HepG2 (cell line): ENCODE results near the gene DIP2C. TPM values are rescaled to one million over a fixed set of nuclear protein-coding genes. Genes with fewer than 3 reads are reported as not detected.
A peak's percentile ranks its signal among the peaks of the same experiment; 100 is the strongest.

Experiments used
- ATAC-seq: fragments of 200-7000 bp; cut with Tn5 transposase; 3 replicates; pipeline ENCODE4 v1.9.1; 2020; ENCODE audit warnings: mild to moderate bottlenecking, moderate library complexity
- BruUV-seq: library from RNA; stranded (reverse); fragments of 400-500 nt; replicated peaks from 2 replicates; lab custom pipeline; 2021; lab: Mats Ljungman, UMichigan
- CTCF ChIA-PET: fragments of 300-600 bp; formaldehyde crosslinking; extraction: SDS; loops from one replicate; lab custom pipeline; 2021; ENCODE audit warnings: low total read pairs, inconsistent platforms, low intra/inter-chr PET ratio; lab: Yijun Ruan, JAX
- POLR2A ChIA-PET: fragments of 350-600 bp; sonication (Branson Sonifier 250); formaldehyde crosslinking; loops from one replicate; lab custom pipeline; 2020; ENCODE audit warnings: antibody characterized with exemption, inconsistent platforms; lab: Yijun Ruan, JAX
- DNase-seq: peaks from one replicate; pipeline ENCODE4 v3.0.0-alpha.2; 2015; ENCODE audit warnings: low spot score
- FAIRE-seq: peaks from 3 replicates; lab custom pipeline; 2011; peaks lifted over from hg19 to GRCh38; lab: Jason Lieb, UNC
- H2AFZ ChIP-seq: one replicate; pipeline ENCODE4 v1.6.1; 2011; ENCODE audit warnings: low read length, inconsistent platforms
- H3K27ac ChIP-seq: fragments of 300-600 bp; 3 replicates; pipeline ENCODE4 v1.8.0; 2011; ENCODE audit warnings: mixed run types, mild to moderate bottlenecking, mixed read lengths, low read length, inconsistent platforms; ENCODE audit not compliant: insufficient read depth; ENCODE audit errors: extremely low read length
- H3K27me3 ChIP-seq, 2 experiments: fragments of 200-600 bp in 1 of 2; 2 replicates in 1 of 2; 3 replicates in 1 of 2; pipeline versions ENCODE4 v1.6.0 to v1.8.0; 2011; ENCODE audit warnings: low read length in 2 of 2, mild to moderate bottlenecking in 2 of 2, moderate library complexity in 2 of 2, inconsistent platforms in 1 of 2; ENCODE audit not compliant: insufficient read depth in 2 of 2, control insufficient read depth in 1 of 2
- H3K36me3 ChIP-seq, 2 experiments: fragments of 200-600 bp in 1 of 2; replicated peaks in 1 of 2; 2 replicates in 1 of 2; 3 replicates in 1 of 2; pipeline versions ENCODE4 v1.5.1 to v1.8.0; 2011; ENCODE audit warnings: low read length in 2 of 2, inconsistent platforms in 1 of 2; ENCODE audit not compliant: insufficient read depth in 2 of 2, control insufficient read depth in 1 of 2
- H3K4me1 ChIP-seq: 2 replicates; pipeline ENCODE4 v1.5.1; 2012; ENCODE audit warnings: low read length, inconsistent platforms; ENCODE audit not compliant: insufficient read depth
- H3K4me2 ChIP-seq: 2 replicates; pipeline ENCODE4 v1.6.0; 2011; ENCODE audit warnings: low read depth, low read length, inconsistent platforms
- H3K4me3 ChIP-seq, 3 experiments: fragments of 200-600 bp in 1 of 3; sonication (generic), shearing (Covaris generic) in 1 of 3; replicated peaks in 1 of 3; 2 replicates each; pipeline ENCODE4 v1.5.1; 2011 to 2016; ENCODE audit warnings: low read length in 3 of 3, inconsistent platforms in 2 of 3, low read depth in 2 of 3, mild to moderate bottlenecking in 2 of 3, control low read depth in 1 of 3, mixed read lengths in 1 of 3; ENCODE audit not compliant: insufficient read depth in 1 of 3
- H3K79me2 ChIP-seq: one replicate; pipeline ENCODE4 v1.6.1; 2011; ENCODE audit warnings: low read length, inconsistent platforms; ENCODE audit not compliant: insufficient read depth
- H3K9ac ChIP-seq: 2 replicates; pipeline ENCODE4 v1.6.0; 2011; ENCODE audit warnings: mild to moderate bottlenecking, low read depth, low read length, inconsistent platforms; ENCODE audit not compliant: insufficient read depth
- H3K9me3 ChIP-seq: 2 replicates; pipeline ENCODE4 v1.5.1; 2012; ENCODE audit warnings: mild to moderate bottlenecking, low read length
- H4K20me1 ChIP-seq: 2 replicates; pipeline ENCODE4 v1.6.0; 2011; ENCODE audit warnings: inconsistent platforms, mild to moderate bottlenecking, low read length, moderate library complexity; ENCODE audit not compliant: insufficient read depth
- BRCA1 ChIP-seq: sonication (generic); formaldehyde crosslinking; IDR thresholded peaks from 2 replicates; pipeline ENCODE4 v1.4.0; 2020; ENCODE audit warnings: missing genetic modification reagents
- CREB1 ChIP-seq, 2 experiments: fragments of 450-650 bp in 1 of 2; IDR thresholded peaks; 2 replicates each; pipeline ENCODE4 v1.6.1; 2016 to 2017; ENCODE audit warnings: control low read depth in 1 of 2, mild to moderate bottlenecking in 1 of 2, missing compliant biosample characterization in 1 of 2, missing genetic modification characterization in 1 of 2
- HMG20B ChIP-seq: conservative IDR thresholded peaks from 2 replicates; pipeline ENCODE4 v1.6.1; 2016; ENCODE audit warnings: missing genetic modification reagents, missing compliant biosample characterization
- HNRNPH1 ChIP-seq: fragments of 200-400 bp; formaldehyde crosslinking; optimal IDR thresholded peaks from 2 replicates; pipeline ENCODE3; 2017; ENCODE audit warnings: mild to moderate bottlenecking, low read depth, low read length
- MAZ ChIP-seq, 2 experiments: sonication (generic) in 1 of 2; formaldehyde crosslinking in 1 of 2; IDR thresholded peaks; 2 replicates each; pipeline versions ENCODE4 v1.5.0 to v1.6.1; 2012 to 2020; ENCODE audit warnings: low read depth in 2 of 2, mild to moderate bottlenecking in 2 of 2, borderline replicate concordance in 1 of 2, improper control_type of control experiment in 1 of 2, low read length in 1 of 2, missing genetic modification reagents in 1 of 2, moderate library complexity in 1 of 2
- NFYC ChIP-seq: IDR thresholded peaks from 2 replicates; pipeline ENCODE4 v1.6.1; 2016; ENCODE audit warnings: missing genetic modification reagents, missing compliant biosample characterization
- PAX8 ChIP-seq: sonication (generic); formaldehyde crosslinking; IDR thresholded peaks from 2 replicates; pipeline ENCODE4 v1.8.0; 2022; ENCODE audit warnings: mild to moderate bottlenecking, missing genetic modification reagents, borderline replicate concordance
- PPARG ChIP-seq: conservative IDR thresholded peaks from 2 replicates; pipeline ENCODE4 v1.6.1; 2016; ENCODE audit warnings: missing biosample characterization, missing genetic modification reagents
- RFX5 ChIP-seq: IDR thresholded peaks from 2 replicates; pipeline ENCODE4 v1.6.1; 2011; ENCODE audit warnings: low read depth, low read length, improper control_type of control experiment
- SOX13 ChIP-seq, 3 experiments: fragments of 450-650 bp in 1 of 3; sonication (generic) in 1 of 3; formaldehyde crosslinking in 1 of 3; IDR thresholded peaks in 2 of 3; conservative IDR thresholded peaks in 1 of 3; 2 replicates each; pipeline versions ENCODE4 v1.5.0 to v1.6.1; 2016 to 2020; ENCODE audit warnings: antibody characterized with exemption in 1 of 3, mild to moderate bottlenecking in 1 of 3, missing compliant biosample characterization in 1 of 3, missing genetic modification reagents in 1 of 3, moderate library complexity in 1 of 3
- TBP ChIP-seq: sonication (generic); formaldehyde crosslinking; IDR thresholded peaks from 2 replicates; pipeline ENCODE4 v1.5.0; 2020; ENCODE audit warnings: missing genetic modification reagents
- TRIM24 ChIP-seq: sonication (generic); formaldehyde crosslinking; IDR thresholded peaks from 2 replicates; pipeline ENCODE4 v1.8.0; 2022; ENCODE audit warnings: mild to moderate bottlenecking, missing genetic modification reagents
- ZNF768 ChIP-seq: sonication (generic); formaldehyde crosslinking; IDR thresholded peaks from 2 replicates; pipeline ENCODE4 v1.4.0; 2020; ENCODE audit warnings: missing genetic modification reagents
- ZSCAN20 ChIP-seq: sonication (generic); formaldehyde crosslinking; IDR thresholded peaks from 2 replicates; pipeline ENCODE4 v1.4.0; 2020; ENCODE audit warnings: missing genetic modification reagents, mild to moderate bottlenecking, borderline replicate concordance
- ZZZ3 ChIP-seq: sonication (generic); formaldehyde crosslinking; IDR thresholded peaks from 2 replicates; pipeline ENCODE4 v1.4.0; 2020; ENCODE audit warnings: missing genetic modification reagents, mild to moderate bottlenecking, borderline replicate concordance
- WGBS: methylation state at CpG from one replicate; pipeline ENCODE4 v1.1.6; 2017; ENCODE audit warnings: low lambda C conversion rate; 5-methylcytosine and 5-hydroxymethylcytosine counted together
- in situ Hi-C: cut with HindIII; loops from 2 replicates; pipeline ENCODE4 v1.10.0; 2017; ENCODE audit warnings: low pct_unique_long_range_greater_than_20kb; ENCODE audit not compliant: extremely low pct_ligation_motif_present
- intact Hi-C: fragments of 100-400 bp; cut with micrococcal nuclease; formaldehyde crosslinking; loops from one replicate; pipeline ENCODE4 v1.10.0; 2022; ENCODE audit not compliant: unreplicated experiment
- polyA plus RNA-seq, 8 experiments: library from polyadenylated mRNA; depleted of rRNA in 3 of 8; stranded (reverse) in 7 of 8; unstranded in 1 of 8; fragments of >200 nt; fragmentation: Illumina TruSeq in 4 of 8; extraction: Trizol in 4 of 8; gene quantifications; 2 replicates each; pipeline versions ENCODE4 v1.2.1 to v1.2.3, GENCODE V29; 2011 to 2016; ENCODE audit warnings: low read depth in 4 of 8, missing spikeins in 1 of 8, mixed read lengths in 1 of 8; ENCODE audit not compliant: insufficient read depth in 1 of 8
- total RNA-seq, 5 experiments: library from RNA; depleted of rRNA; stranded (reverse); fragments of >200 nt; fragmentation: Illumina TruSeq; extraction: Trizol; gene quantifications; 2 replicates each; pipeline ENCODE4 v1.2.3, GENCODE V29; 2016; ENCODE audit warnings: low read depth in 1 of 5

DIP2C gene
- total and polyA plus RNA-seq, 2 of the 13 experiments (the other 11 are each of a cell fraction or from before 2014, with no cell fraction given), result 2.2 to 2.7 TPM

GRCh38 chr10:712089-712488 is 22.6 kb upstream of the DIP2C start (continued):
- TF ChIP-seq PAX8, result no peak
- no peak for TF ChIP-seq ZNF768
- TF ChIP-seq HNRNPH1, result no peak
- no peak for TF ChIP-seq ZZZ3 (CRISPR knock-in tag)
- 0 out of 2 replicates have a peak, but pooled peaks have one; percentile 49 for TF ChIP-seq PPARG

GRCh38 chr10:707861-708260 is 18.4 kb upstream of the DIP2C start:
- no peak overlapping the region for H3K9ac ChIP-seq
- H4K20me1 ChIP-seq, result no peaks in the 10 kb centered on the region
- no peak overlapping the region for H3K27ac ChIP-seq
- H3K4me1 ChIP-seq, result peaks cover 12% of the 10 kb centered on the region
- no TSS peak for BruUV-seq
- intact Hi-C loops (no loop called here), in situ Hi-C loops (no loop called here)
- CTCF ChIA-PET, result no interaction called here
- FAIRE-seq (no peak), ATAC-seq (no peak), DNase-seq (no peak)
- no peak for TF ChIP-seq MAZ (IDR thresholded peaks at IDR 0.05; ENCODE audit: borderline replicate concordance, low read depth, low read length)
- no peak for TF ChIP-seq MAZ (CRISPR knock-in tag; IDR thresholded peaks at IDR 0.05; ENCODE audit: low read depth)
- TF ChIP-seq TRIM24 (CRISPR knock-in tag), result no peak
- no peak for TF ChIP-seq TBP (CRISPR knock-in tag)
- TF ChIP-seq HMG20B (CRISPR knock-in tag), result no peak
- no peak for TF ChIP-seq RFX5
- TF ChIP-seq NFYC (CRISPR knock-in tag), result no peak
- no peak for TF ChIP-seq BRCA1 (CRISPR knock-in tag)
- no peak for TF ChIP-seq ZSCAN20 (CRISPR knock-in tag)
- no peak for TF ChIP-seq CREB1 (IDR thresholded peaks at IDR 0.05)
- no peak for TF ChIP-seq CREB1 (CRISPR knock-in tag; IDR thresholded peaks at IDR 0.05)
- no peak for TF ChIP-seq SOX13 (IDR thresholded peaks at IDR 0.05)
- no peak for TF ChIP-seq SOX13 (CRISPR knock-in tag; conservative IDR thresholded peaks at IDR 0.05 in 1 of 2, IDR thresholded peaks at IDR 0.05 in 1 of 2)
- peaks cover 0 to 3% of the 10 kb centered on the region in 2 experiments; a peak in 2 of 5 replicates for H3K27me3 ChIP-seq
- POLR2A ChIA-PET, result no interaction called here
- no peak overlapping the region for H2AFZ ChIP-seq
- H3K4me2 ChIP-seq, result no peak overlapping the region
- no peaks in the 10 kb centered on the region for H3K9me3 ChIP-seq
- no peak overlapping the region for H3K4me3 ChIP-seq
- 0% methylated on average over 1 of the region's 1 CpG for WGBS
- H3K36me3 ChIP-seq, result no peaks in the 10 kb centered on the region
- H3K79me2 ChIP-seq, result no peaks in the 10 kb centered on the region
